NCI-H2196 (cell line): ENCODE measurements around the gene C16orf74.

Source experiments
- DNase-seq: peaks from one replicate; lab custom pipeline; 2025; ENCODE audit not compliant: unreplicated experiment; lab: John Stamatoyannopoulos, UW

The C16orf74 gene

DNA sequence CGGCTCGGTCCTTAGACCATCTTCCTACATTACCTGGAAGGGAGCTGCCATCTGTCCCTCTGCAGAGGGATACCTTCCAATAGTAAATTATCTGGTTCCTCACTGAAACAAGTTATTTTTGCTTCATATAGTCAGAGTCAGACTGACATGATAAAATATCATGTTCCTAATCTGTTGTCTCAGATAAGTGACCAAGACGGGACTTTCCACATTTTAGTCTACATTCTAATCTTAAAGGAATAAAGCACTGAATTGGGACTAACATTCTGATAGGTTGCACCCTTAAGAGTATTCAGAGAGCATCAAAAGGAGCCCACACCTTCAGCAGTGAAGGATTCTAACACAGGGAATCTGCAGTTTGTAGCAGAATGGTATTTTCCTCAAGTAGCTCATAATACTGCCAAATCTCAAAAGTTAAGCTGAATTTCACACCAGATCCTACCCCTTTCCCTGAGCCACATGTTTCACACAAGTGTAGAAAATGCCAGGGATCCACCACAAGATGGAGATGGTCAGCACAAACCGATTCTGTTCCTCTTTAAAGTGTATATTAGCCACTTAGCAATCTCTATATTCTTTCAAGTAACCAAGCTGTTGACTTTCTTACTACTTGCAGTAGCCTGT is 75.5 kb downstream of the C16orf74 start:
- DNase-seq, result peak; percentile 2

DNA sequence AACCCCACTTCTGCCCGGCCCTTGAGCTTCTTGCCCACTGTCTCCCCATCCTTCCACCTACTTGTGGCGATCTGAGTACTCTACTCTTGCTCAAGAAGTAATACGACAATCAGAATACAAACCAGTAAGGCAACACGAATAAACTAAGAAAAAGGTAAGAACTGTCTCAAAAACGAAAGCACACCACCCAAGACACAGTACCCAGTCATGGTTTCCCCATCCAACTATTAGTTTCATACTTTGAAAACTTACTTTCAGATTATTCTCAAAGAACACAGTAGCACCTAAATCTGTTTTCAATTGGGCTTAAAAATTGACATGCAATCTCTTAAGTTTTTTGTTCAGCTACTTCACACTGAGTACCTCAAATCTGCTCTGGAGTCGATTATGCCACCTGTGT is 76.1 kb downstream of the C16orf74 start:
- DNase-seq, result no peak

DNA sequence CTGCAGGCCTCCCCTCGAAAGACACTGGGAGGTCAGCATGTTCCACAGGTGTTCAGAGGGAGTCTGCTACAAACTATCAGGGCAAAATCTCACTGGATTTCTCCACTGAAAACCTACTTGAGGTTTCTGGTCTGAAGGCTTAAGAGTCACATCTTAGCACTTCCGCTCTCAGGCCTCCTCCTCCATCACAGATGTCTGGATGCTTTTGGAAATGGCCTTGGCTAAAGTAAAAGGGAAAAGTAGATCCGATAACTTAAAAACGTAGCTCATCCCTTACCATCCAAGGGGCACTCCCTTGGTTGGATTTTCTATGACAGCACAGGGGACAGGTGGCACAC is 76.5 kb downstream of the C16orf74 start:
- no peak for DNase-seq

DNA sequence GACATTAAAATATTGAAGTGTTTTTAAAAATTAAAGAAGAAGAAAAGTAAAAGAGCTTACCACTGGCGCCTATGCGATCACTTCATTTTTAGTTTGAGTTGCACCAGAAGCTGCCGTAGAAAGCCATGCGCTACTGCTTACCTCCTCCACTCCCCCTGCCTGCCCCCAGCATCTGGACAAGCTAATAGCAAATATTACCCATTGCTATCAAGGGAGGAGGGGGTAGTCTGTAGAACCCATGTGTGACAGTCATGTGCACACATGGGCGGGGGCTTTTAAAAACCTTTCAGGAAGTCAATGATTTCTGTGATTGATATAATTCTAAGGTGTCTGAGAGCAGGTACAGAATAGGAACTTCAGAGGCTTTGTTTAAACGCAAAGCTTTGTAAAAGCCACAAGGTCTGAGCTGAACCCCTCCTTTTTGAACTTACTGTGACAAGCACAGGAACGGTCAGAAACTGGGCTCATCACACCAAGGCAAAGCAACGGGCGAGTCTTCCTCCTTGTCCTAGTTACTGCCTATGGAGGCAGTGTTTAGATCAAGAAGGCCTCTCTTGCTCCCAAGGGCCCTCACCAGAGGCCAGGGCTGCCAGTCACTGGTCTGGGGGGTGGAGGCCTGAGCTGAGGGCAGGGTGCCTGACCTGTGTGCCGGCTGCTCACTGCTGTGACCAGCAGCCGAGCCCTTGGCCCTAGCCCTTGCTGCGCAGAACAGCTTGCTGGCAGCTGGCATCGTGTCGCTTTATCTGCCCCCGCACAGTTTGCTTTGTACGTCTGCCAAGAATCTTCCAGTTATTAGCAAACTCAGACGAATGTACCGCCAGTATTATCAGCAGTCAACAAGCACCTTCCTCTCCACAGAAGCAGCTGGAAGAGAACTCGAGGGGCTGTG is 77.1 kb downstream of the C16orf74 start:
- DNase-seq, result peak; percentile 64

DNA sequence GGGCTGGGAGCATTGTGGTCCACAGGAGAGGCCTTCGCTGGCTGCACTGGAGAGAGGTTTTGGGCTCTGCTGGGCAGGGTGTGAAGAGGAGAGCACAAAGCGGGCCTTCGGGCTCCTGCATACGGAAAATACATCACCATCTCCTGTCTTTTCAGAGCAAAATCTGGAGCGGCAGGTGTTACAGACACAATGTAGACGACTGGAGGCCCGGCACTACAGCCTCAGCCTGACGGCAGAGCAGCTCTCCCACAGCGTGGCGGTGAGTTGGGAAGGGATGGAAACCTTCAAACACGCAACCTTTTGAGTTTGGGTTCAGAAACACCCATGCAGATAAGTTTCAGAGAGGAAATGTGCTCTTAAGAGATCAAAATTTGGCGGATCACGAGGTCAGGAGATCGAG is 80.1 kb downstream of the C16orf74 start:
- no peak for DNase-seq

DNA sequence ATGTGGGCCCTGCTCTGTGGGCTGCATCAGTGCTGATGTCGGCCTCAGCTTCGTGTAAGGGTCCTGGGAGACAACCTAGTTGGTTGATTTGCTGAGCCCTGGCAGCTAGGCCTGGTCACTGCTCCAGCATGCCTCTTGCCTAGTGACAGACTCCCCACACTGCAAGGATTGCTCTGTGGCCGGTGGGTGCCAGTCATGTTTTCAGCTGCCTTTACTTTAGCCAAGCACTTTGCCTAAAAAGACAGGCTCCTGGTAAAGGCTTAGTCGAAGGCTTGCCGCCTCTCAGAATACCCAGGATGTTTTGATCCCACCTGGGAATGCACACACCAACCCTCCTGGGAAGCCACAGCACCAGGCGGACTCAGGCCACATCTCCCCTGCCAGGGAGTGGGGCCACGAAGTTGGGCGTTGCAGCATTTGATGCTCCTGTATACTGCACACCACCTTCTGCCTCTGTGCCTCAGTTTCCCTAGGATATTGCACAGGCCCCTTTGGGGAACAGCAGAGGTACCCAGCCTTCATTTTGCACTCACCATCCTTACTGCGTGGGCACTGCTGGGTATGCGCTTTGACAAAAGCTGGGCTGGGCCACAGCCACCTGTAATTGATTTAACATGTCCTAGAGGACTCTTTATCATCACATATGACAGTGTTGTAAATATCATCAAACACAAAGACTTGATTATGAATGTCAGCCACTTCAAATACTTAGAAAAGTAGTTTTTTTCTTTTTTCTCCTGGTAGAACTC is 82.0 kb downstream of the C16orf74 start:
- no peak for DNase-seq

DNA sequence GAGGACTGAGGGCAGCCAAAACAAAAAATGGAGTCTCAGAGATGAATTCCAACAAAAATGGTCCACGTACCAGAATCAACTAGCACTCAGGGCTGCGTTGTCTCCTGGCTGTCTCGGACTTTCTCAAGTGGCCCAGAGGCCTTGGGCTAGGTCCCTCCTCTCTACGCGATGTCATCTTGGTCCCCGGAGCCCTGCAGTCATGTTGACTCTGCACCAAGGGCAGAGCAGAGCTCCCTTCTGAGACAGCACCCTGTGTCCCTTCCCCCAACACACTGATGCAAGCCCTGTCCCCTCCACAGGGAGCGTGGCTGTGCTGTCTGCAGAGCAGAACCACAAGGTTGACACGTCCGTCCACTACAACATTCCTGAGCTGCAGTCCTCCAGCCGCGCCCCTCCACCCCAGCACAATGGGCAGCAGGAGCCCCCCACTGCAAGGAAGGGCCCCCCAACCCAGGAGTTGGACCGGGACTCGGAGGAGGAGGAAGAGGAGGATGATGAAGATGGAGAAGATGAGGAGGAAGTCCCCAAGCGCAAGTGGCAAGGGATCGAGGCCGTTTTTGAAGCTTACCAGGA is 83.0 kb downstream of the C16orf74 start:
- DNase-seq, result no peak

DNA sequence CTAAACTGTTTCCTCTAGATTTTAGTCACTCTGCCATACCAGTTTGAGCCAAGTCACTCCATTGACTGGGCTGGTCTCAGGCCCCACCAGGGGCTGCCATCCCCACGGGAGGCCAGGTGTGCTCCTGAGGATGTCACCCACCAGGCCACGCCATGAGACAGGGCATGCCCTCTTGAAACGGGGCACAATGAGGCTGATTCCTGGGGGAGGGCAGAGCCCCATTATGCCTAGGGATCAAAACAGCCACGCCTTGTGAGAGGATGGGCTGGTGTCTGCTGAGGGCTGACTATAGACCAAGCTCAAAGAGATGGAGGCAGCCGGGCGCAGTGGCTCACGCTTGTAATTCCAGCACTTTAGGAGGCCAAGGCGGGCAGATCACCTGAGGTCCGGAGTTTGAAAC is 83.6 kb downstream of the C16orf74 start:
- DNase-seq, result no peak

DNA sequence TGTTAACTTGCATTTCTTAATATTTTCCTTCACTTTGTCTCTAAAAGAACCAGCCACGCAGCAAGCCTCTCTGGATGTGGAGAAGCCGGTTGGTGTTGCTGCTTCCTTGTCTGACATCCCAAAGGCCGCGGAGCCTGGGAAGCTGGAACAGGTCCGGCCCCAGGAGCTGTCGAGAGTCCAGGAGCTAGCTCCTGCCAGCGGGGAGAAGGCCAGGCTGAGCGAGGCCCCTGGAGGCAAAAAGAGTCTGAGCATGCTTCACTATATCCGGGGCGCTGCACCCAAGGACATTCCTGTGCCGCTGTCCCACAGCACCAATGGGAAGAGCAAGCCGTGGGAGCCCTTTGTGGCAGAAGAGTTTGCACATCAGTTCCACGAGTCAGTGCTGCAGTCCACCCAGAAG is 85.0 kb downstream of the C16orf74 start:
- DNase-seq, result no peak

DNA sequence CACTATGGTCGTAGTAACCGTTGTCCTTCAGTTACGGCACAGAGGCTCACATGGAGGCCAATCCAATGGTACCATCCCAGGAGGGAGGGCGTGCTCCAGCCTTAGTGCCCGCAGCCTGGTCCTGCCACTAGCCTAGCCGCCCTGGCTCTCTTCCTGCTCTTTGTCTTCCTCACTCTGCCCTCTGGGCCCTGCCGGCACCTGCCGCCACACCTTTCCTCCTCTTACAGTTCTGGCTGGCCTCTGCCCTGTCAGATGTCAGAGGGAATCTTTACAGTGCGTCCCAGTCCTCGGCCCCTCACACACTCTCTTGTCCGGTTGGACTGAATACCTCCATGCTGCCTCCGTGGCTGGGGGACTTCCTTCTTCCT is 85.5 kb downstream of the C16orf74 start:
- DNase-seq, result no peak

DNA sequence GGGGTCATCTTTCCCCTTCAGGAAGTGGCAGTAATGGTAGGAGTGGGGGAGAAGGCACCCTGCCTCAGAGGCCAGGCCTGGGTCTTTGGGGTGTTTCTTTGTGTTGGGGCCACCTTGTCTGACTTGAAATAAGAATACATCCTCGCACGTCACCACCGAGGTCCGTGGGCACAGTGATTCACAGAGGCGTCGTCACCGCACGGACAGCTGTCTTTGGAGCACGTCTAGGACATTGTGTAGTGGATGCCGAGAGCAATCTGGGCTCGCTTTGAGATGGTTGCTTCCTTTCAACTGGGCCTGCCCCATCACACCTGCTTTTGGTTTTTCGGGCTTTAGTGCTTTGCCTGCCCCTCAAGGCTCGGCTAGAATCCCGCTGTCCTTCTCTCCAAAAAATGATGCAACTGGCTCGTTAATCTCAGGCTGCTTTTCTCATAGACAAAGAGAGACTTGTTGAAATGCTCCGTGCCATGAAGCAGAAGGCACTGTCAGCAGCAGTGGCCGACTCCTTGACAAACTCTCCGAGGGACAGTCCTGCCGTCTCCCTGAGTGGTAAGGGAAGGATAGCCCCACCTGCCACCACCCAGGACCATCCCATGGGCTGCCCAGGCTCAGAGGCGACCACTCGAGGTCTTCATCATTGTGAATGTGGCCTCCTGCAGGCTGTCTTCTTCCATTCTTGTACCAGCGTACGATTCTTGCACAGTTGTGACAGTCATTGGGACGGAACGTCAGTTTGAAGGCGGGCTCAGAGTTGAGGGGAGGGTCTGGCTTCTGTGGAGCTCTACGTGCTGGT is 86.1 kb downstream of the C16orf74 start:
- no peak for DNase-seq

DNA sequence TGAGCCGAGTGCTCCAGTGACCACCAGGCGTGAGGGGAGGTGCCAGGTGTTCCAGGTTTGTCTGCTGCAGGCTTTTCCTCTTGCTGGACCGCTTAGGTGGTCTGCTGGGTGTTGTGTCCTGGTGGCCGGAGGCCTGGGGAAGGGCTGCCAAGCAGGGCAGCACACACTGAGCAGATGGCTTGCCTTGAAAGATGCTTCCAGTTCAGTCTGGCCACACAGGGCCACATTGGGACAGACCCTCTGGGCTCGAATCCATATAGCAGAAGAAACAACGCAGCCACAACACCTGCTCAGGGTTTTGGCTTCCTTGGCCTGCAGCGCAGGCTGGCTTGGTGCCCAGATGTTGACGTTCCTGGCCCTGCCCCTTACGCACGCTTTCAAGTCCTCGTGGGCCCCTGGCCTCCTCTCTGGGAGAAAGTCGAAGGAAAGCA is 87.0 kb downstream of the C16orf74 start:
- peak; percentile 77 for DNase-seq

DNA sequence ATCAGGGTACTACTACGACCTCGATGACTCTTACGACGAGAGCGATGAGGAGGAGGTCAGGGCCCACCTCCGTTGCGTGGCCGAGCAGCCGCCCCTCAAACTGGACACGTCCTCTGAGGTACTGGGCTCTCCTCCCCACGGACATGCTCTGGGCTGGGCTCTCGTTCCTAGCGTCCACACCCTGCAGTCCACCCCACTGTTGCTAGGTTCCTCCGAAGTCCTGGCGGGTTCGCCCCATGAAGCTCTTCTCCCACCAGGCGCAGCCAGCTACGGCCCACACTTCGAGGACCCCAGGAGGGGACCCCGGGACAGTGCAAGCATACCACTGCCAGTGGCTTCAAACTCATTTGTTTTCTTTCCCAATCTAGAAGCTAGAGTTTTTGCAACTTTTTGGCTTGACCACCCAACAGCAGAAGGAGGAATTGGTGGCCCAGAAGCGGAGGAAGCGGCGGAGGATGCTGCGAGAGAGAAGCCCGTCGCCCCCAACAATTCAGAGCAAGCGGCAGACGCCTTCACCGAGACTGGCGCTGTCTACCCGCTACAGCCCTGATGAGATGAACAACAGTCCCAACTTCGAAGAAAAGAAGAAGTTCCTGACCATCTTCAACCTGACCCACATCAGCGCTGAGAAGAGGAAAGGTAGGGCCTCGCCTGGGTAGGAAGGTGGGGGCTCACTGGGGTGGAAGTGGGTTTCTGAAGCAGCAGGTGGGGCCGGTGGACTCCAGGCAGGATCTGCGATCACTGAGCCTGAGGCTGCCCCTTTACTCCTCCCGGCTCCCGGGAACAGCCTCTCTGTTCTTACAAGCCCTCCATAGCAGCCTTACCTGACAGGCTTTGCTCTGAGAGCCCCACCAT is 87.7 kb downstream of the C16orf74 start:
- no peak for DNase-seq

DNA sequence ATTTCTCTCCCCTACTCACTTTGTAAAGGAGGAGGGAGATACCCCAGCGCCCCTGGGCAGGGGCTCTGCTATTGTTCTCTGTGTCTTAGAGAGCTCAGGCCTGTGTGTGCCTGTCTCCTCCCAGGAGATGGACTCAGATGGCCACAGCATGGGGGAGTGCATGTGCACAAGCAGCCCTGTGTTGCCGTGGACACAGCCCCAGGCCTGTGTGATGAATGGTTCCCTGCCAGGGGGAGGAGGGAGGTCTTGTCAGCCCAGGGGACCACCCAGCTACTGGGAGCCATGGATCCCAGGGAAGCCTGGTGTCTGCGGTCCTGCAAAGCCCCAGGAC is 88.4 kb downstream of the C16orf74 start:
- no peak for DNase-seq

DNA sequence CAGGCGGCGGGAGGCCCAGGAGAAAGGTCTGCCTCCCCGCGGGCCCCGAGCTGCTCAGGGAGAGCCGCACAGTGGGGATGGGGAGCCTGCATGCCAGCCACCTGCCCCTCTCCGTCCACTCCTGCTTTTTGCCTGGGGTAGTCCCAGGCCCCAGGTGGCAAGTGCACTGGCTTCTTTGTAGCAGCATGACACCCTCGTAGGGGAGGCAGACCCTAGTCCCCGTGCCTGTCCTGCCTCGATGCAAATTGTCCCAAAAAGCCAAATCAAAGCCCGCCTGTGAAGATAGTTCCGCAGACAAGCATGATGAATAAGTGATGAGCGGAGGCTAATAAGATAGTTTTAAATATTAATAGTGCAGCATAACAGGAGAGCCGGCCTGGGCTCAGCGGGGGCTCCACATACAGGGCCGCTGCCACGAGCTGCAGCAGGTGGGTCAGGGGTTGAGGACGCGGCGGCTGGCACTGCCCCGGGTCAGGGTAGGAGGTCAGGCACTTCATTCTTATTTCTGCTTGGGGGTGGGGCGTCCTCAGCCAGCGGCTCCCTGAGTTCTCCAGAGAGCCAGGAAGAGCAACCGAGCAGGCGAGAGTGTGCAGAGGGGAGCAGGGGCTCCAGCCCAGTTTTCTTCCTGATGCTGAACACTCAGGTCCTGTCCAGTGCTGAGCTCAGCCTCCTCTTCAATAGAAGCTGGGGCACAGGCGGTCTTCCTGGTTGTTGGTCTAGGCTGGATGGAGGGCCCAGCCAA is 89.0 kb downstream of the C16orf74 start:
- no peak for DNase-seq

DNA sequence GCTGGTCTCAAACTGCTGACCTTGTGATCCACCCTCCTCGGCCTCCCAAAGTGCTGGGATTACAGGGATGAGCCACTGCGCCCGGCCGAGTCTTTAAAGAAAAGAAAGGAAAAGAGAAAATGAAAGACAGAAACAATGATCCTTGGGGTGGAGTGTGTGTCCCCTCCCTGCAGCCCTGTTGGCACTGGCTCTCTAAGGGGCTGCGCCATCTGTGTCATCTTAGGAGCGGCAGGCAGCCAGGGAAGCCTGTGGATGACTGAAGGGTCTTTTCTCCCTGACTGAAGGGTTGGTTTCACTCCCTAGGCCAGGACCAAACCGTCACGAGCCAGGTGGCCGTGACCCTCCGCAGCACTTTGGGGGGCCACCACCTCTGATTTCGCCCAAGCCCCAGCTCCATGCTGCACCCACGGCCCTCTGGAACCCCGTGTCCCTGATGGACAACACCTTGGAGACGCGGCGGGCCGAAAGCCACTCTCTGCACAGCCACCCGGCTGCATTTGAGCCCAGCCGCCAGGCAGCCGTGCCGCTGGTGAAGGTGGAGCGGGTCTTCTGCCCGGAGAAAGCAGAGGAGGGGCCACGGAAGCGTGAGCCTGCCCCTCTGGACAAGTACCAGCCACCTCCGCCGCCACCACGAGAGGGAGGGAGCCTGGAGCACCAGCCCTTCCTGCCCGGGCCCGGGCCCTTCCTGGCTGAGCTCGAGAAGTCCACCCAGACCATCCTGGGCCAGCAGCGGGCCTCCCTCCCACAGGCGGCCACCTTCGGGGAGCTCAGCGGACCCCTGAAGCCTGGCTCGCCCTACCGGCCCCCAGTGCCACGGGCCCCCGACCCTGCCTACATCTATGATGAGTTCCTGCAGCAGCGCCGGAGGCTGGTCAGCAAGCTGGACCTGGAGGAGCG is 89.8 kb downstream of the C16orf74 start:
- no peak for DNase-seq

DNA sequence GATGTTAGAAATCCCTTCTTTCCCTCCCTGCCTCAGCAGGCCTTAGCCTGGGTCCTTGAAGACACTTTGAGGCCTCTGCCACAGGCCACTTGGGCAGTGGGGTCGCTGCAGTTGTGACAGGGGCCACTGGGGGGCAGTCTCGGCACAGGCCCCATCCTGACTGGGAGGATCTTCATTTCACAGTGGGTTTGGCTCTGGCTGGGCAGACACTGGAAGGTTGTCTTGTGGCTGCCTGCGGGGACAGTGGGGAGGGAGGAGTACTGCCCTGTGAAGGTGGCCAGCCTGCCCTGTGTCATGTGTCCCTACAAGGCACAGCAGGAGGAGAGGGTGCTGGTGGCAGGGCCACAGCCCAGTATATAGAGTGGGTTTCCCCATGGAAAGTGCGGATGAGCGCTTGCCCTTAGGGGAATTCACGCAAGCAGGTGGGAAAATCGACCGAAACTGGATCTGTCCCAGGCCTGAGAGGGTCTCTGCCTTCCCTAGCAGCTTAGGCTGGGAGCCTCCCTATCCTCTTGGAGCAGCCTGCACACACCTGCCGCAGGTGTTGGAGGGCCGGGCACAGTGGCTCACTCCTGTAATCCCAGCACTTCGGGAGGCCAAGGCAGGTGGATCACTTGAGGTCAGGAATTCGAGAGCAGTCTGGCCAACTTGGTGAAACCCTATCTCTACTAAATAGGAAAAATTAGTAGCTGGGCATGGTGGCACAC is 90.9 kb downstream of the C16orf74 start:
- DNase-seq, result peak; percentile 52

DNA sequence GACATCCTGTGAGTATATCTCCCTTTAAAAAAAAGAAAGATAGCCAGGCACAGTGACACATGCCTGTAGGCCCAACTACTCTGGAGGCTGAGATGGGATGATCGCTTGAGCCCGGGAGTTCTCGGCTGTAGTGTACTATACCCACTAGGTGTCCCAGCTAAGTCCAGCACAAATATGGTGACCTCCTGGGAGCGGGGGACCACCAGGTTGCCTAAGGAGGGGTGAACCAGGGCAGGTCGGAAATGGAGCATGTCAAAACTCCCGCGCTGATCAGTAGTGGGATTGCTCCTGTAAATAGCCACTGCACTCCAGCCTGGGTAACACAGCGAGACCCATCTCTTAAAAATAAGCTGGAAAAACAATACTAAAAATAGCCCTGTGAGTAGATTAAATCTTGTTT is 91.6 kb downstream of the C16orf74 start:
- DNase-seq, result no peak
